GM19467 (cell line): ENCODE measurements around the gene KCNQ1OT1.

Source experiments
- ATAC-seq: cut with Tn5 transposase; IDR thresholded peaks from one replicate; pipeline ENCODE4 v1.9.1; 2021; ENCODE audit warnings: mild to moderate bottlenecking, moderate library complexity; ENCODE audit not compliant: unreplicated experiment

The KCNQ1OT1 gene

GRCh38 chr11:2699531-2700414, at the start of gene KCNQ1OT1:
TSS of gene KCNQ1OT1 (minus strand) at chr11:2699994.
- peak; percentile 88 for ATAC-seq

- ATAC-seq = no peak
These were observed 49.2 kb upstream of the KCNQ1OT1 start for GRCh38 chr11:2748814-2749554.

- ATAC-seq = no peak
These were observed 48.4 kb upstream of the KCNQ1OT1 start for GRCh38 chr11:2748061-2748813.

GRCh38 chr11:2747248-2748027, 47.6 kb upstream of the KCNQ1OT1 start:
- no peak for ATAC-seq

GRCh38 chr11:2746401-2747247, 46.8 kb upstream of the KCNQ1OT1 start:
- ATAC-seq = no peak

GRCh38 chr11:2745511-2745910, 45.7 kb upstream of the KCNQ1OT1 start:
- no peak for ATAC-seq

GRCh38 chr11:2744166-2744565, 44.4 kb upstream of the KCNQ1OT1 start:
- no peak for ATAC-seq

GRCh38 chr11:2743427-2744110, 43.8 kb upstream of the KCNQ1OT1 start:
- no peak for ATAC-seq

GRCh38 chr11:2742611-2743426, 43.0 kb upstream of the KCNQ1OT1 start:
- ATAC-seq = no peak

GRCh38 chr11:2742201-2742600, 42.4 kb upstream of the KCNQ1OT1 start:
- ATAC-seq = no peak

- no peak for ATAC-seq
These were observed 41.8 kb upstream of the KCNQ1OT1 start for GRCh38 chr11:2741377-2742131.

- ATAC-seq = no peak
These were observed 41.2 kb upstream of the KCNQ1OT1 start for GRCh38 chr11:2741006-2741376.

- ATAC-seq = no peak
These were observed 40.6 kb upstream of the KCNQ1OT1 start for GRCh38 chr11:2740275-2740940.

GRCh38 chr11:2739531-2740274, 39.9 kb upstream of the KCNQ1OT1 start:
- no peak for ATAC-seq

GRCh38 chr11:2738551-2739431, 39.0 kb upstream of the KCNQ1OT1 start:
- no peak for ATAC-seq
